Natural killer cell (primary cell): ENCODE measurements around the gene ABCA2. TPM values are rescaled to one million over a fixed set of nuclear protein-coding genes. Genes with fewer than 3 reads are reported as not detected.

ENCODE experiments used
- ATAC-seq, 3 donors: fragments of 150-1000 bp in 2 of 3; fragments of 200-7000 bp in 1 of 3; cut with Tn5 transposase; 1 replicate in 1 of 3; 2 replicates in 2 of 3; pipeline ENCODE4 v1.10.0; 2021; ENCODE audit warnings: mild to moderate bottlenecking in 2 of 3, moderate library complexity in 2 of 3
- DNase-seq, 2 donors: peaks; one replicate each; pipeline versions ENCODE4 v3.0.0 to v3.0.0-alpha.2; 2013 to 2021; ENCODE audit warnings: mixed read lengths in 1 of 2
- H3K27ac ChIP-seq: one replicate; pipeline ENCODE4 v1.5.1; 2013; ENCODE audit warnings: mild to moderate bottlenecking, low read length
- H3K27me3 ChIP-seq: one replicate; pipeline ENCODE4 v1.6.1; 2013; ENCODE audit warnings: low read length; ENCODE audit not compliant: control insufficient read depth, insufficient read depth
- H3K36me3 ChIP-seq: one replicate; pipeline ENCODE4 v1.6.1; 2013; ENCODE audit warnings: low read length; ENCODE audit not compliant: control insufficient read depth, insufficient read depth
- H3K4me1 ChIP-seq: one replicate; pipeline ENCODE4 v1.6.1; 2013; ENCODE audit warnings: low read length; ENCODE audit not compliant: control insufficient read depth, insufficient read depth
- H3K4me3 ChIP-seq: one replicate; pipeline ENCODE4 v1.5.1; 2013; ENCODE audit warnings: low read length
- H3K9me3 ChIP-seq: one replicate; pipeline ENCODE4 v1.6.1; 2013; ENCODE audit warnings: low read length; ENCODE audit not compliant: control insufficient read depth, insufficient read depth
- H3K27ac Mint-ChIP-seq, 2 donors: one replicate each; pipeline ENCODE4 v1.8.0; 2022; ENCODE audit warnings: mild to moderate bottlenecking in 2 of 2, mixed read lengths in 2 of 2, moderate library complexity in 1 of 2
- H3K27me3 Mint-ChIP-seq, 2 donors: one replicate each; pipeline ENCODE4 v1.8.0; 2022; ENCODE audit warnings: low read depth in 2 of 2, mixed read lengths in 2 of 2
- H3K36me3 Mint-ChIP-seq: one replicate; pipeline ENCODE4 v1.8.0; 2022; ENCODE audit warnings: mixed read lengths
- H3K4me1 Mint-ChIP-seq, 2 donors: one replicate each; pipeline ENCODE4 v1.8.0; 2022; ENCODE audit warnings: mixed read lengths in 2 of 2
- H3K4me3 Mint-ChIP-seq: one replicate; pipeline ENCODE4 v1.8.0; 2022; ENCODE audit warnings: mild to moderate bottlenecking, moderate library complexity, mixed read lengths
- H3K9me3 Mint-ChIP-seq, 2 donors: one replicate each; pipeline ENCODE4 v1.8.0; 2022; ENCODE audit warnings: mixed read lengths in 2 of 2
- CTCF ChIP-seq: fragments of 200-600 bp; IDR thresholded peaks from one replicate; pipeline ENCODE4 v1.8.0; 2022; ENCODE audit warnings: antibody characterized with exemption
- WGBS: methylation state at CpG from one replicate; pipeline ENCODE4 v1.1.7; 2013; ENCODE audit warnings: missing lambda C conversion rate; ENCODE audit not compliant: insufficient coverage; 5-methylcytosine and 5-hydroxymethylcytosine counted together
- intact Hi-C: fragments of 100-400 bp; cut with micrococcal nuclease; formaldehyde crosslinking; loops from one replicate; pipeline ENCODE4 v1.14.2; 2022
- total RNA-seq, 4 donors: library from RNA; stranded (reverse); fragments of 120-200 nt in 1 of 4; gene quantifications; one replicate each; pipeline versions ENCODE4 v1.2.3 to v1.2.4, GENCODE V29; 2013 to 2022

Gene ABCA2
- total RNA-seq, 3 donors from 2014 or later (not counting 1 experiment from before 2014, with no cell fraction given), result 356 to 416 (median 357) TPM

- intact Hi-C loops, result no loop called here
- Histone ChIP-seq H3K4me1 (no peaks in the 10 kb centered on the region), H3K9me3 (no peaks in the 10 kb centered on the region), H3K27me3 (no peaks in the 10 kb centered on the region), H3K27ac (no peak overlapping the region), H3K36me3 (peaks cover 78% of the 10 kb centered on the region), H3K4me3 (no peak overlapping the region)
- Mint-ChIP-seq H3K4me3 (no peak overlapping the region), H3K36me3 (no peaks in the 10 kb centered on the region), H3K9me3 (no peaks in the 10 kb centered on the region), H3K4me1 (peaks cover 0 to 3% of the 10 kb centered on the region in 2 donors), H3K27ac (no peak overlapping the region), H3K27me3 (no peaks in the 10 kb centered on the region)
- ATAC-seq (no peak), DNase-seq (no peak)
- TF ChIP-seq CTCF, result no peak
- 98% methylated on average over 25 of the region's 25 CpGs for WGBS
Measured at GRCh38 chr9:137015540-137015930, 12.5 kb downstream of the ABCA2 start.

- no peak overlapping the region for H3K27ac ChIP-seq
- no peaks in the 10 kb centered on the region for H3K27me3 ChIP-seq
- no peaks in the 10 kb centered on the region for H3K9me3 ChIP-seq
- no peak for DNase-seq
- TF ChIP-seq CTCF, result no peak
- no peaks in the 10 kb centered on the region for H3K9me3 Mint-ChIP-seq
- H3K4me1 ChIP-seq, result no peaks in the 10 kb centered on the region
- ATAC-seq, result no peak
- no peak overlapping the region for H3K4me3 ChIP-seq
- no peak overlapping the region for H3K27ac Mint-ChIP-seq
- intact Hi-C loops, result no loop called here
- 96% methylated on average over 36 of the region's 36 CpGs for WGBS
- H3K4me3 Mint-ChIP-seq, result no peak overlapping the region
- H3K4me1 Mint-ChIP-seq, result peaks cover 0 to 3% of the 10 kb centered on the region in 2 donors
- peaks cover 73% of the 10 kb centered on the region for H3K36me3 ChIP-seq
- H3K36me3 Mint-ChIP-seq, result no peaks in the 10 kb centered on the region
- no peaks in the 10 kb centered on the region for H3K27me3 Mint-ChIP-seq
Measured at GRCh38 chr9:137014776-137015539, 13.1 kb downstream of the ABCA2 start.

- WGBS, result 89% methylated on average over 23 of the region's 23 CpGs
- no peaks in the 10 kb centered on the region for H3K4me1 ChIP-seq
- Mint-ChIP-seq H3K36me3 (no peaks in the 10 kb centered on the region), H3K4me3 (no peak overlapping the region), H3K9me3 (no peaks in the 10 kb centered on the region), H3K27me3 (no peaks in the 10 kb centered on the region), H3K4me1 (peaks cover 0 to 3% of the 10 kb centered on the region in 2 donors), H3K27ac (no peak overlapping the region)
- H3K36me3 ChIP-seq, result peaks cover 75% of the 10 kb centered on the region
- DNase-seq (no peak), ATAC-seq (no peak)
- intact Hi-C loops, result no loop called here
- H3K27me3 ChIP-seq, result no peaks in the 10 kb centered on the region
- no peak overlapping the region for H3K4me3 ChIP-seq
- H3K27ac ChIP-seq, result no peak overlapping the region
- no peaks in the 10 kb centered on the region for H3K9me3 ChIP-seq
- TF ChIP-seq CTCF, result no peak
Measured at GRCh38 chr9:137014166-137014565, 13.9 kb downstream of the ABCA2 start.

- no peak overlapping the region for H3K27ac ChIP-seq
- DNase-seq (no peak), ATAC-seq (no peak)
- H3K9me3 Mint-ChIP-seq, result no peaks in the 10 kb centered on the region
- H3K9me3 ChIP-seq, result no peaks in the 10 kb centered on the region
- H3K4me1 Mint-ChIP-seq, result peaks cover 0 to 3% of the 10 kb centered on the region in 2 donors
- TF ChIP-seq CTCF, result no peak
- H3K4me3 ChIP-seq, result no peak overlapping the region
- H3K27me3 ChIP-seq, result no peaks in the 10 kb centered on the region
- no peak overlapping the region for H3K27ac Mint-ChIP-seq
- WGBS, result 99% methylated on average over 17 of the region's 20 CpGs
- no peaks in the 10 kb centered on the region for H3K36me3 Mint-ChIP-seq
- no peak overlapping the region for H3K4me3 Mint-ChIP-seq
- H3K4me1 ChIP-seq, result no peaks in the 10 kb centered on the region
- peaks cover 70% of the 10 kb centered on the region for H3K36me3 ChIP-seq
- intact Hi-C loops, result no loop called here
- H3K27me3 Mint-ChIP-seq, result no peaks in the 10 kb centered on the region
Measured at GRCh38 chr9:137013571-137013940, 14.5 kb downstream of the ABCA2 start.
